ACC112 (cell line): Measurements from ENCODE around the gene OCA2.

Experiments
- H2AFZ ChIP-seq: fragments of 200-600 bp; sonication (generic); one replicate; pipeline ENCODE4 v1.6.0; 2017; ENCODE audit warnings: antibody characterized with exemption, low read length; ENCODE audit not compliant: unreplicated experiment
- H3K27ac ChIP-seq: fragments of 200-600 bp; sonication (generic); 2 replicates; pipeline ENCODE4 v1.5.1; 2014; ENCODE audit warnings: low read depth, mild to moderate bottlenecking, antibody characterized with exemption, low read length, moderate library complexity
- H3K27me3 ChIP-seq: fragments of 200-600 bp; sonication (generic); 2 replicates; pipeline ENCODE4 v1.6.1; 2014; ENCODE audit warnings: mild to moderate bottlenecking, antibody characterized with exemption, low read length, moderate library complexity, mixed read lengths; ENCODE audit not compliant: insufficient read depth
- H3K36me3 ChIP-seq: fragments of 200-600 bp; sonication (generic); 2 replicates; pipeline ENCODE4 v1.6.1; 2016; ENCODE audit warnings: mild to moderate bottlenecking, antibody characterized with exemption, low read length, moderate library complexity, mixed read lengths; ENCODE audit not compliant: insufficient read depth
- H3K4me1 ChIP-seq: fragments of 200-600 bp; sonication (generic); one replicate; pipeline ENCODE4 v1.6.1; 2016; ENCODE audit warnings: low read length, mixed read lengths; ENCODE audit not compliant: insufficient read depth, unreplicated experiment, control insufficient read depth
- H3K4me3 ChIP-seq: fragments of 200-600 bp; sonication (generic); 2 replicates; pipeline ENCODE4 v1.5.1; 2014; ENCODE audit warnings: mild to moderate bottlenecking, low read depth, low read length
- H3K79me2 ChIP-seq: fragments of 200-600 bp; sonication (generic); one replicate; pipeline ENCODE4 v1.6.0; 2016; ENCODE audit warnings: low read length; ENCODE audit not compliant: control insufficient read depth, unreplicated experiment, insufficient read depth

OCA2 gene

GRCh38 chr15:28118531-28118930 is 19.4 kb upstream of the OCA2 start:
- Histone ChIP-seq H3K4me1 (peaks cover 3% of the 10 kb centered on the region), H3K36me3 (0 out of 2 replicates have a peak, but pooled peaks cover 10% of the 10 kb centered on the region), H3K27me3 (no peaks in the 10 kb centered on the region), H3K4me3 (no peak overlapping the region), H2AFZ (no peak overlapping the region), H3K27ac (no peak overlapping the region), H3K79me2 (no peaks in the 10 kb centered on the region)

- Histone ChIP-seq H3K27me3 (no peaks in the 10 kb centered on the region), H3K79me2 (no peaks in the 10 kb centered on the region), H3K27ac (no peak overlapping the region), H2AFZ (no peak overlapping the region), H3K4me1 (peaks cover 3% of the 10 kb centered on the region), H3K4me3 (no peak overlapping the region), H3K36me3 (0 out of 2 replicates have a peak, but pooled peaks cover 10% of the 10 kb centered on the region)
Observed at GRCh38 chr15:28118083-28118482, 19.0 kb upstream of the OCA2 start.

GRCh38 chr15:28117432-28117990 is 18.4 kb upstream of the OCA2 start:
- H2AFZ ChIP-seq = no peak overlapping the region
- H3K4me3 ChIP-seq = no peak overlapping the region
- peaks cover 3% of the 10 kb centered on the region for H3K4me1 ChIP-seq
- 0 out of 2 replicates have a peak, but pooled peaks cover 10% of the 10 kb centered on the region for H3K36me3 ChIP-seq
- no peaks in the 10 kb centered on the region for H3K79me2 ChIP-seq
- no peaks in the 10 kb centered on the region for H3K27me3 ChIP-seq
- H3K27ac ChIP-seq = no peak overlapping the region

GRCh38 chr15:28116521-28117431 is 17.7 kb upstream of the OCA2 start:
- peaks cover 11% of the 10 kb centered on the region; the same call in 1 of the 2 replicates for H3K36me3 ChIP-seq
- no peaks in the 10 kb centered on the region for H3K27me3 ChIP-seq
- H3K4me3 ChIP-seq = no peak overlapping the region
- H3K4me1 ChIP-seq = peaks cover 3% of the 10 kb centered on the region
- H3K27ac ChIP-seq = no peak overlapping the region
- H3K79me2 ChIP-seq = no peaks in the 10 kb centered on the region
- no peak overlapping the region for H2AFZ ChIP-seq

- Histone ChIP-seq H3K4me1 (peaks cover 3% of the 10 kb centered on the region), H3K27me3 (no peaks in the 10 kb centered on the region), H3K79me2 (no peaks in the 10 kb centered on the region), H3K4me3 (no peak overlapping the region), H3K27ac (no peak overlapping the region), H2AFZ (no peak overlapping the region), H3K36me3 (peaks cover 14% of the 10 kb centered on the region; the same call in 1 of the 2 replicates)
Observed at GRCh38 chr15:28115871-28116270, 16.8 kb upstream of the OCA2 start.

GRCh38 chr15:28114721-28115622 is 15.9 kb upstream of the OCA2 start:
- H3K27me3 ChIP-seq = no peaks in the 10 kb centered on the region
- H3K79me2 ChIP-seq = no peaks in the 10 kb centered on the region
- H2AFZ ChIP-seq = no peak overlapping the region
- no peak overlapping the region for H3K27ac ChIP-seq
- H3K4me1 ChIP-seq = peaks cover 3% of the 10 kb centered on the region
- peaks cover 10% of the 10 kb centered on the region; the same call in 1 of the 2 replicates for H3K36me3 ChIP-seq
- H3K4me3 ChIP-seq = no peak overlapping the region

GRCh38 chr15:28114114-28114455 is 15.0 kb upstream of the OCA2 start:
- peaks cover 8% of the 10 kb centered on the region; the same call in 1 of the 2 replicates for H3K36me3 ChIP-seq
- no peak overlapping the region for H3K27ac ChIP-seq

GRCh38 chr15:28113394-28114113 is 14.4 kb upstream of the OCA2 start:
- Histone ChIP-seq H3K27me3 (no peaks in the 10 kb centered on the region), H3K79me2 (no peaks in the 10 kb centered on the region), H3K4me1 (no peaks in the 10 kb centered on the region), H3K27ac (no peak overlapping the region), H3K4me3 (no peak overlapping the region), H3K36me3 (peaks cover 8% of the 10 kb centered on the region; the same call in 1 of the 2 replicates), H2AFZ (no peak overlapping the region)

More at GRCh38 chr15:28114114-28114455, 15.0 kb upstream of the OCA2 start:
- Histone ChIP-seq H3K27me3 (no peaks in the 10 kb centered on the region), H3K4me1 (no peaks in the 10 kb centered on the region), H3K79me2 (no peaks in the 10 kb centered on the region), H2AFZ (no peak overlapping the region), H3K4me3 (no peak overlapping the region)

- H3K27ac ChIP-seq = no peak overlapping the region
- H3K36me3 ChIP-seq = peaks cover 8% of the 10 kb centered on the region; the same call in 1 of the 2 replicates
- no peak overlapping the region for H2AFZ ChIP-seq
- H3K4me1 ChIP-seq = no peaks in the 10 kb centered on the region
- H3K27me3 ChIP-seq = no peaks in the 10 kb centered on the region
- no peak overlapping the region for H3K4me3 ChIP-seq
- H3K79me2 ChIP-seq = no peaks in the 10 kb centered on the region
Observed at GRCh38 chr15:28112962-28113361, 13.8 kb upstream of the OCA2 start.
